GM19468 (cell line): Measurements from ENCODE around the gene ARL15.

Experiments
- ATAC-seq: cut with Tn5 transposase; IDR thresholded peaks from one replicate; pipeline ENCODE4 v1.9.1; 2021; ENCODE audit warnings: mild to moderate bottlenecking, moderate library complexity, moderate number of reproducible peaks; ENCODE audit not compliant: unreplicated experiment; ENCODE audit errors: extremely low read depth

The ARL15 gene

GRCh38 chr5:53970475-53970874 lies 339.9 kb downstream of the ARL15 start:
- ATAC-seq, result no peak

- ATAC-seq, result no peak
These were observed 341.1 kb downstream of the ARL15 start for GRCh38 chr5:53969176-53969730.

GRCh38 chr5:53965459-53965858 lies 344.9 kb downstream of the ARL15 start:
- ATAC-seq, result no peak

- no peak for ATAC-seq
These were observed 346.4 kb downstream of the ARL15 start for GRCh38 chr5:53963958-53964357.

GRCh38 chr5:53962306-53962705 lies 348.1 kb downstream of the ARL15 start:
- ATAC-seq, result no peak

GRCh38 chr5:53956632-53957031 lies 353.7 kb downstream of the ARL15 start:
- ATAC-seq, result no peak

- no peak for ATAC-seq
These were observed 354.2 kb downstream of the ARL15 start for GRCh38 chr5:53956196-53956595.

GRCh38 chr5:53950621-53951020 lies 359.8 kb downstream of the ARL15 start:
- no peak for ATAC-seq

- ATAC-seq, result no peak
These were observed 361.8 kb downstream of the ARL15 start for GRCh38 chr5:53948598-53948997.

- ATAC-seq, result no peak
These were observed 363.8 kb downstream of the ARL15 start for GRCh38 chr5:53946405-53947100.

GRCh38 chr5:53944981-53945380 lies 365.4 kb downstream of the ARL15 start:
- no peak for ATAC-seq

- ATAC-seq, result no peak
These were observed 366.4 kb downstream of the ARL15 start for GRCh38 chr5:53943938-53944337.

GRCh38 chr5:53942724-53943123 lies 367.6 kb downstream of the ARL15 start:
- ATAC-seq, result no peak

GRCh38 chr5:53940921-53941320 lies 369.5 kb downstream of the ARL15 start:
- no peak for ATAC-seq

- ATAC-seq, result no peak
These were observed 372.9 kb downstream of the ARL15 start for GRCh38 chr5:53937467-53937866.

- no peak for ATAC-seq
These were observed 373.7 kb downstream of the ARL15 start for GRCh38 chr5:53936481-53937352.

- no peak for ATAC-seq
These were observed 376.1 kb downstream of the ARL15 start for GRCh38 chr5:53934151-53934820.

GRCh38 chr5:53932351-53932750 lies 378.0 kb downstream of the ARL15 start:
- no peak for ATAC-seq

- no peak for ATAC-seq
These were observed 379.9 kb downstream of the ARL15 start for GRCh38 chr5:53930457-53930856.

GRCh38 chr5:53929570-53929969 lies 380.8 kb downstream of the ARL15 start:
- no peak for ATAC-seq

GRCh38 chr5:53929152-53929551 lies 381.2 kb downstream of the ARL15 start:
- no peak for ATAC-seq
